ENCODE measurements around the gene GLCCI1.

Gene GLCCI1

GRCh38 chr7:7964250-7964649 lies 4.3 kb upstream of the GLCCI1 start:
- no peak for DNase-seq

- DNase-seq: no peak
These were observed 3.9 kb upstream of the GLCCI1 start for GRCh38 chr7:7964691-7965090.

GRCh38 chr7:7965301-7965700 lies 3.3 kb upstream of the GLCCI1 start:
- no peak for DNase-seq

GRCh38 chr7:7966141-7966734 lies 2.4 kb upstream of the GLCCI1 start:
- DNase-seq: peak; percentile 21

- no peak for DNase-seq
These were observed 581 bp upstream of the GLCCI1 start for GRCh38 chr7:7967886-7968543.

- peak; percentile 36 for DNase-seq
These were observed 975 bp downstream of the GLCCI1 start for GRCh38 chr7:7969306-7970236.

GRCh38 chr7:7970237-7970530 lies 1.6 kb downstream of the GLCCI1 start:
- DNase-seq: no peak

- peak; percentile 23 for DNase-seq
These were observed 2.1 kb downstream of the GLCCI1 start for GRCh38 chr7:7970531-7971307.

GRCh38 chr7:7971308-7972040 lies 2.9 kb downstream of the GLCCI1 start:
- DNase-seq: no peak

- no peak for DNase-seq
These were observed 3.5 kb downstream of the GLCCI1 start for GRCh38 chr7:7972128-7972527.

- DNase-seq: peak; percentile 23
These were observed 4.5 kb downstream of the GLCCI1 start for GRCh38 chr7:7972922-7973594.

- no peak for DNase-seq
These were observed 8.1 kb downstream of the GLCCI1 start for GRCh38 chr7:7976677-7977076.

GRCh38 chr7:7977774-7978173 lies 9.2 kb downstream of the GLCCI1 start:
- no peak for DNase-seq

- no peak for DNase-seq
These were observed 10.3 kb downstream of the GLCCI1 start for GRCh38 chr7:7978860-7979259.

- DNase-seq: no peak
These were observed 11.0 kb downstream of the GLCCI1 start for GRCh38 chr7:7979558-7979957.

GRCh38 chr7:7980134-7980533 lies 11.5 kb downstream of the GLCCI1 start:
- no peak for DNase-seq

- no peak for DNase-seq
These were observed 14.3 kb downstream of the GLCCI1 start for GRCh38 chr7:7982904-7983303.

- no peak for DNase-seq
These were observed 15.8 kb downstream of the GLCCI1 start for GRCh38 chr7:7984424-7984823.

GRCh38 chr7:7988706-7989105 lies 20.1 kb downstream of the GLCCI1 start:
- no peak for DNase-seq

- DNase-seq: no peak
These were observed 20.5 kb downstream of the GLCCI1 start for GRCh38 chr7:7989133-7989532.

GRCh38 chr7:7989616-7990440 lies 21.2 kb downstream of the GLCCI1 start:
- no peak for DNase-seq
